Tibial nerve (tissue), 4 donors: ENCODE measurements around the gene SAPCD2. TPM values are rescaled to one million over a fixed set of nuclear protein-coding genes. Genes with fewer than 3 reads are reported as not detected.

Experiments used
- DNase-seq, 2 donors: peaks; one replicate each; pipeline ENCODE4 v3.0.0-alpha.2; 2019; ENCODE audit warnings: low spot score in 2 of 2
- H3K27ac ChIP-seq, 4 donors: fragments of 200-600 bp; sonication (generic) in 3 of 4; one replicate each; pipeline ENCODE4 v1.5.1; 2017 to 2019; ENCODE audit warnings: mild to moderate bottlenecking in 1 of 4
- H3K27me3 ChIP-seq, 2 donors: fragments of 200-600 bp; sonication (generic) in 1 of 2; one replicate each; pipeline versions ENCODE4 v1.5.1 to v1.6.0; 2017 to 2019
- H3K36me3 ChIP-seq, 3 donors: fragments of 200-600 bp; sonication (generic); one replicate each; pipeline ENCODE4 v1.5.1; 2018 to 2019
- H3K4me1 ChIP-seq, 4 donors: fragments of 200-600 bp; sonication (generic) in 3 of 4; one replicate each; pipeline ENCODE4 v1.5.1; 2017 to 2019
- H3K4me3 ChIP-seq, 4 donors: fragments of 200-600 bp; sonication (generic) in 3 of 4; one replicate each; pipeline ENCODE4 v1.5.1; 2017 to 2019; ENCODE audit warnings: mild to moderate bottlenecking in 1 of 4, moderate library complexity in 1 of 4
- H3K9me3 ChIP-seq, 4 donors: fragments of 200-600 bp; sonication (generic) in 3 of 4; one replicate each; pipeline ENCODE4 v1.5.1; 2017 to 2019
- EP300 ChIP-seq, 2 donors: sonication (generic); formaldehyde crosslinking; IDR thresholded peaks; one replicate each; pipeline ENCODE4 v1.6.1; 2017; ENCODE audit warnings: antibody characterized with exemption in 2 of 2, mild to moderate bottlenecking in 1 of 2
- POLR2A ChIP-seq, 2 donors: fragments of 450-650 bp; IDR thresholded peaks; one replicate each; pipeline ENCODE4 v1.6.1; 2017; ENCODE audit warnings: antibody characterized with exemption in 2 of 2, mild to moderate bottlenecking in 2 of 2, moderate library complexity in 2 of 2
- WGBS, 2 donors: methylation state at CpG; one replicate each; pipeline ENCODE4 v1.1.5; 2018; 5-methylcytosine and 5-hydroxymethylcytosine counted together
- total RNA-seq, 4 donors: library from RNA; depleted of rRNA; stranded (reverse); fragments of >200 nt; gene quantifications; one replicate each; pipeline ENCODE4 v1.1.0, GENCODE V29; 2016
- TF ChIP-seq, protein P1 (sequence below), 5 experiments: fragments of 200-600 bp in 3 of 5; fragments of 450-650 bp in 2 of 5; sonication (generic) in 3 of 5; IDR thresholded peaks; one replicate each; pipeline ENCODE4 v1.5.1; 2016 to 2019; ENCODE audit warnings: antibody characterized with exemption in 5 of 5, mild to moderate bottlenecking in 3 of 5, moderate library complexity in 2 of 5

SAPCD2 gene
- total RNA-seq, 4 donors from 2014 or later, result 0.22 to 0.90 TPM; not detected in 2

- DNase-seq, result no peak
- TF ChIP-seq EP300 (IDR thresholded peaks at IDR 0.05) (no peak), POLR2A (IDR thresholded peaks at IDR 0.05) (no peak)
- TF ChIP-seq, protein P1, sequence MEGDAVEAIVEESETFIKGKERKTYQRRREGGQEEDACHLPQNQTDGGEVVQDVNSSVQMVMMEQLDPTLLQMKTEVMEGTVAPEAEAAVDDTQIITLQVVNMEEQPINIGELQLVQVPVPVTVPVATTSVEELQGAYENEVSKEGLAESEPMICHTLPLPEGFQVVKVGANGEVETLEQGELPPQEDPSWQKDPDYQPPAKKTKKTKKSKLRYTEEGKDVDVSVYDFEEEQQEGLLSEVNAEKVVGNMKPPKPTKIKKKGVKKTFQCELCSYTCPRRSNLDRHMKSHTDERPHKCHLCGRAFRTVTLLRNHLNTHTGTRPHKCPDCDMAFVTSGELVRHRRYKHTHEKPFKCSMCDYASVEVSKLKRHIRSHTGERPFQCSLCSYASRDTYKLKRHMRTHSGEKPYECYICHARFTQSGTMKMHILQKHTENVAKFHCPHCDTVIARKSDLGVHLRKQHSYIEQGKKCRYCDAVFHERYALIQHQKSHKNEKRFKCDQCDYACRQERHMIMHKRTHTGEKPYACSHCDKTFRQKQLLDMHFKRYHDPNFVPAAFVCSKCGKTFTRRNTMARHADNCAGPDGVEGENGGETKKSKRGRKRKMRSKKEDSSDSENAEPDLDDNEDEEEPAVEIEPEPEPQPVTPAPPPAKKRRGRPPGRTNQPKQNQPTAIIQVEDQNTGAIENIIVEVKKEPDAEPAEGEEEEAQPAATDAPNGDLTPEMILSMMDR (IDR thresholded peaks at IDR 0.05), result no peak
- Histone ChIP-seq H3K36me3 (peaks cover 0 to 54% (median 4%) of the 10 kb centered on the region in 3 donors), H3K4me3 (peak overlapping the region in 1 of 4 donors; percentile 2), H3K27me3 (no peaks in the 10 kb centered on the region), H3K4me1 (peaks cover 0 to 55% (median 41%) of the 10 kb centered on the region in 4 donors), H3K9me3 (no peaks in the 10 kb centered on the region), H3K27ac (peak overlapping the region; percentile 43 to 97 (median 87))
- WGBS, 2 donors, result 44 to 51% methylated on average over 23 to 24 of the region's 30 CpGs
These were observed 48.2 kb downstream of the SAPCD2 start for GRCh38 chr9:137021979-137022661.

DNA sequence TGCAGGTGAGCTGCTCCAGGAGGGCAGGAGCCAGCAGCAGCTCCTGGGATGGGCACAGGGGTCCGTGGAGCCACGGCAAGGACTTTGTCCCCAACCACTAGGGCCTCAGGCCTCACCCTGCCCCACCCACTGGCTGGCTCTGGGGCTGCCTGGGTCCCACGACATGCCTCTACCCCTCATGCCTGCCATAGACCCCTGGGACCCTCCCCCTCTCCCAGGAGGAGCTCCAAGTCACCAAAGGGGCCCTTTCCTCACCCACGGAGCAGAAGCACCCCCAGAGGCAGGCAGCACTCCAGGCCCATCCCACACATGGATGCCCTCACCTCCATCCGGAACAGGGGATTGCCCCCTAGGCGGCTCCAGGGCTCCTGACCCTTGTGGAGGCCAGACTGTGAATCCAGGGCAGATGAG is 48.8 kb downstream of the SAPCD2 start:
- Histone ChIP-seq H3K36me3 (peaks cover 0 to 60% (median 4%) of the 10 kb centered on the region in 3 donors), H3K27me3 (no peaks in the 10 kb centered on the region), H3K27ac (peak overlapping the region in 2 of 4 donors; percentile 11 to 56), H3K4me1 (peaks cover 0 to 49% (median 36%) of the 10 kb centered on the region in 4 donors), H3K9me3 (no peaks in the 10 kb centered on the region), H3K4me3 (no peak overlapping the region)
- 78% methylated on average over 6 of the region's 6 CpGs; no CpG with 5 or more reads in 1 of the 2 donors for WGBS, 2 donors
- DNase-seq, result no peak
- TF ChIP-seq POLR2A (IDR thresholded peaks at IDR 0.05) (no peak), EP300 (IDR thresholded peaks at IDR 0.05) (no peak)
- TF ChIP-seq, protein P1 (IDR thresholded peaks at IDR 0.05), result no peak

GRCh38 chr9:137020771-137021567 is 49.4 kb downstream of the SAPCD2 start:
- H3K27ac ChIP-seq, result peak overlapping the region in 2 of 4 donors; percentile 11 to 56
- no peaks in the 10 kb centered on the region for H3K27me3 ChIP-seq
- H3K9me3 ChIP-seq, result no peaks in the 10 kb centered on the region
- no peak for TF ChIP-seq POLR2A (IDR thresholded peaks at IDR 0.05)
- TF ChIP-seq, protein P1 (IDR thresholded peaks at IDR 0.05), result no peak
- TF ChIP-seq EP300 (IDR thresholded peaks at IDR 0.05), result no peak
- H3K4me1 ChIP-seq, result peaks cover 0 to 43% (median 30%) of the 10 kb centered on the region in 4 donors
- H3K4me3 ChIP-seq, result no peak overlapping the region
- peaks cover 1 to 66% (median 4%) of the 10 kb centered on the region in 3 donors for H3K36me3 ChIP-seq
- DNase-seq, result no peak
- WGBS, 2 donors, result 92 to 94% methylated on average over 14 to 27 of the region's 32 CpGs

DNA sequence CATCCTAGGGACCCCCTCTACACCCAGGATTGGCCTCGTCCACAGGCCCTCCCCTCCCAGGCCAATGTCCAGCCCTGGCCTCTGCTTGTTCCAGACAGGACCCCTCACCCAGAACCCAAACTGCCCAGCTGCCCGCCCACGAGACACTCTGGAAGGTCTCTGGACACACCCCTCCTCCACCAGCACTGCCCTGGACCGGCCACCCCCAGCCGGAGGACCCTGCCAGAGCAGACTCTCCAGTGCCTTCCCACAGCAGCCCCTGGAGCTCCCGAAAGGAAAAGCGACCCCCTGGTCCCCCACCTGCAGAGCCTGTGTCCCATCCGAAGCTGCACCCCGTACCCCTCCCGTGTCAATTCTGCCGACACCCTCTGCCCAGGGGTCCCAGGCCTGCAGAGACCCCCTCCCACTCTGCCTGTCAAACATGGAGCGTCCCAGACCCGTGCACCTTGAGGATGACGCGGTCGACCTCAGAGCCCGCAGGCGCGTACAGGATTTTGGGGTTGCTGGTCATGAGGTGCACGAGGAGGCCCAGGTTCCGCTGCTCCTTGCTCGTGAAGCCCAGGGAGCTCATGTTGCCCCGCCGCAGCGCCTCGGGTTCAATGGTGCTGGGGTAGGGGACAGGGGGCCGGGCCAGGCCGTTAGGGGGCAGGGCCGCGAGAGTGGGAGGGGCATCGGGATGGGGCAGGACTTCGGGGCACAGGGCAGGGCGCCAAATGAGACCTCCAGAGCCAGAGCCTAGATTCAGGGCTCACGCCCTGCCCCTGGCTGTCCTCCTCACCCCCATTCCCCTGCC is 50.3 kb downstream of the SAPCD2 start:
- H3K36me3 ChIP-seq, result peaks cover 4 to 75% (median 10%) of the 10 kb centered on the region in 3 donors
- H3K4me1 ChIP-seq, result peaks cover 0 to 35% (median 25%) of the 10 kb centered on the region in 4 donors
- no peak for TF ChIP-seq EP300 (IDR thresholded peaks at IDR 0.05)
- TF ChIP-seq, protein P1 (IDR thresholded peaks at IDR 0.05), result no peak
- TF ChIP-seq POLR2A (IDR thresholded peaks at IDR 0.05), result no peak
- WGBS, 2 donors, result 88 to 93% methylated on average over 29 to 34 of the region's 34 CpGs
- DNase-seq, result no peak
- H3K27me3 ChIP-seq, result no peaks in the 10 kb centered on the region
- peak overlapping the region in 1 of 4 donors; percentile 11 for H3K27ac ChIP-seq
- H3K4me3 ChIP-seq, result no peak overlapping the region
- H3K9me3 ChIP-seq, result no peaks in the 10 kb centered on the region
